Keratinocyte (primary cell): Measurements from ENCODE around the gene CFAP90. TPM values are rescaled to one million over a fixed set of nuclear protein-coding genes. Genes with fewer than 3 reads are reported as not detected.

ENCODE experiments used
- DNase-seq: peaks from one replicate; pipeline ENCODE4 v3.0.0-alpha.2; 2011; ENCODE audit warnings: low read depth, missing footprints, low spot score
- FAIRE-seq: peaks from 2 replicates; lab custom pipeline; 2011; peaks lifted over from hg19 to GRCh38; lab: Jason Lieb, UNC
- H2AFZ ChIP-seq: 2 replicates; pipeline ENCODE4 v1.6.0; 2012; ENCODE audit warnings: low read length, control low read depth, inconsistent platforms; ENCODE audit not compliant: control insufficient read depth
- H3K27ac ChIP-seq: 2 replicates; pipeline ENCODE4 v1.5.1; 2011; ENCODE audit warnings: low read length; ENCODE audit not compliant: control insufficient read depth, insufficient read depth
- H3K27me3 ChIP-seq: 3 replicates; pipeline ENCODE4 v1.6.0; 2011; ENCODE audit warnings: low read length; ENCODE audit not compliant: control insufficient read depth, insufficient read depth; ENCODE audit errors: extremely low read depth
- H3K36me3 ChIP-seq, 2 experiments: 2 replicates in 1 of 2; 3 replicates in 1 of 2; pipeline ENCODE4 v1.5.1; 2011; ENCODE audit warnings: low read length in 2 of 2, mild to moderate bottlenecking in 1 of 2; ENCODE audit not compliant: control insufficient read depth in 2 of 2, insufficient read depth in 2 of 2; ENCODE audit errors: extremely low read depth in 1 of 2
- H3K4me1 ChIP-seq: 3 replicates; pipeline ENCODE4 v1.5.1; 2011; ENCODE audit warnings: low read length; ENCODE audit not compliant: control insufficient read depth, insufficient read depth; ENCODE audit errors: extremely low read depth
- H3K4me2 ChIP-seq: 3 replicates; pipeline ENCODE4 v1.6.0; 2011; ENCODE audit warnings: low read depth, low read length; ENCODE audit not compliant: control insufficient read depth, insufficient read depth; ENCODE audit errors: extremely low read depth
- H3K4me3 ChIP-seq, 3 experiments: fragments of 200-600 bp in 1 of 3; sonication (generic) in 1 of 3; 2 replicates in 2 of 3; 3 replicates in 1 of 3; pipeline ENCODE4 v1.5.1; 2011 to 2016; ENCODE audit warnings: low read length in 3 of 3, mild to moderate bottlenecking in 3 of 3, control low read depth in 2 of 3, inconsistent platforms in 1 of 3, low read depth in 1 of 3, mixed read lengths in 1 of 3, mixed run types in 1 of 3, moderate library complexity in 1 of 3; ENCODE audit not compliant: control insufficient read depth in 2 of 3, insufficient read depth in 2 of 3; ENCODE audit errors: extremely low read depth in 1 of 3
- H3K79me2 ChIP-seq: 2 replicates; pipeline ENCODE4 v1.6.0; 2012; ENCODE audit warnings: low read length; ENCODE audit not compliant: control insufficient read depth, insufficient read depth
- H3K9ac ChIP-seq: 3 replicates; pipeline ENCODE4 v1.6.0; 2011; ENCODE audit warnings: low read length; ENCODE audit not compliant: control insufficient read depth, insufficient read depth; ENCODE audit errors: extremely low read depth
- H3K9me1 ChIP-seq: 3 replicates; pipeline ENCODE4 v1.6.0; 2011; ENCODE audit warnings: low read length; ENCODE audit not compliant: control insufficient read depth, insufficient read depth; ENCODE audit errors: extremely low read depth
- H3K9me3 ChIP-seq: 2 replicates; pipeline ENCODE4 v1.5.1; 2012; ENCODE audit warnings: low read depth, low read length; ENCODE audit not compliant: control insufficient read depth
- H4K20me1 ChIP-seq: 3 replicates; pipeline ENCODE4 v1.6.0; 2011; ENCODE audit warnings: low read length; ENCODE audit not compliant: control insufficient read depth, insufficient read depth; ENCODE audit errors: extremely low read depth
- EZH2 ChIP-seq: IDR thresholded peaks from one replicate; pipeline ENCODE4 v1.6.1; 2012; ENCODE audit warnings: inconsistent platforms, mild to moderate bottlenecking, low read length, moderate library complexity
- dilution Hi-C: fragments of 300-500 bp; cut with MboI; formaldehyde crosslinking; loops from one replicate; pipeline ENCODE4 v1.7.0; 2020; ENCODE audit warnings: low sequenced_read_pairs; ENCODE audit not compliant: extremely low pct_ligation_motif_present
- polyA plus RNA-seq, 5 experiments: library from polyadenylated mRNA; depleted of rRNA in 3 of 5; stranded (reverse) in 3 of 5; stranded (forward) in 1 of 5; unstranded in 1 of 5; fragments of >200 nt; gene quantifications; 1 replicate in 1 of 5; 2 replicates in 3 of 5; 3 replicates in 1 of 5; pipeline versions ENCODE4 v1.2.1 to v1.2.3, GENCODE V29; 2011 to 2012; ENCODE audit warnings: missing spikeins in 2 of 5, low read depth in 1 of 5, low replicate concordance in 1 of 5
- TF ChIP-seq, protein P1 (sequence below), 3 experiments: IDR thresholded peaks in 1 of 3; conservative IDR thresholded peaks in 1 of 3; optimal IDR thresholded peaks in 1 of 3; 2 replicates in 2 of 3; 3 replicates in 1 of 3; pipeline versions ENCODE3 to v1.5.1; 2011; ENCODE audit warnings: low read length in 3 of 3, mild to moderate bottlenecking in 3 of 3, moderate library complexity in 2 of 3, control low read depth in 1 of 3, inconsistent platforms in 1 of 3; ENCODE audit not compliant: insufficient read depth in 2 of 3; ENCODE audit errors: extremely low read depth in 1 of 3

Gene CFAP90
- polyA plus RNA-seq, 1 donor (not counting 4 experiments of a cell fraction or from before 2014, with no cell fraction given), result not detected

DNA sequence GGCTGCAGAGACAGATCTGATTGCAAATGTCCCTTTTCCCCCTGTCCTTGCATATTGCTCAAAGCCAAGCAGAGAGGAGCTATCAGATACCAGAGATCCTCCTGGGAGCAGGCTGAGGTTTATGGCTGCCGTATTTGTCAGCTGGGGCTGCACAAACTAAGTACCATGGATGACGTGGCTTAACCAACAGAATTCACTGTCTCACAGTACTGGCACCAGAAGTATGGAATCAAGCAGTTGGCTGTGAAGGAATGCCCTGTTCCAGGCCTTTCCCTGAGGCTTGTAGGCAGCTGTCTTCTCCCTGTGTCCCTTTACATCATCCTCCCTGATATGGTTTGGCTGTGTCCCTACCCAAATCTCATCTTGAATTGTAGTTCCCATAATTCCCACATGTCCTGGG is 2.6 kb downstream of the CFAP90 start:
- no peaks in the 10 kb centered on the region for H3K79me2 ChIP-seq
- no peak overlapping the region for H2AFZ ChIP-seq
- TF ChIP-seq, protein P1, sequence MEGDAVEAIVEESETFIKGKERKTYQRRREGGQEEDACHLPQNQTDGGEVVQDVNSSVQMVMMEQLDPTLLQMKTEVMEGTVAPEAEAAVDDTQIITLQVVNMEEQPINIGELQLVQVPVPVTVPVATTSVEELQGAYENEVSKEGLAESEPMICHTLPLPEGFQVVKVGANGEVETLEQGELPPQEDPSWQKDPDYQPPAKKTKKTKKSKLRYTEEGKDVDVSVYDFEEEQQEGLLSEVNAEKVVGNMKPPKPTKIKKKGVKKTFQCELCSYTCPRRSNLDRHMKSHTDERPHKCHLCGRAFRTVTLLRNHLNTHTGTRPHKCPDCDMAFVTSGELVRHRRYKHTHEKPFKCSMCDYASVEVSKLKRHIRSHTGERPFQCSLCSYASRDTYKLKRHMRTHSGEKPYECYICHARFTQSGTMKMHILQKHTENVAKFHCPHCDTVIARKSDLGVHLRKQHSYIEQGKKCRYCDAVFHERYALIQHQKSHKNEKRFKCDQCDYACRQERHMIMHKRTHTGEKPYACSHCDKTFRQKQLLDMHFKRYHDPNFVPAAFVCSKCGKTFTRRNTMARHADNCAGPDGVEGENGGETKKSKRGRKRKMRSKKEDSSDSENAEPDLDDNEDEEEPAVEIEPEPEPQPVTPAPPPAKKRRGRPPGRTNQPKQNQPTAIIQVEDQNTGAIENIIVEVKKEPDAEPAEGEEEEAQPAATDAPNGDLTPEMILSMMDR (optimal IDR thresholded peaks at IDR 0.05 in 1 of 3, IDR thresholded peaks at IDR 0.05 in 1 of 3, conservative IDR thresholded peaks at IDR 0.05 in 1 of 3; ENCODE audit: extremely low read depth in 1 of 3, insufficient read depth in 2 of 3, low read length in 3 of 3), result no peak
- no peak for TF ChIP-seq EZH2
- H3K27ac ChIP-seq, result no peak overlapping the region
- no peak for FAIRE-seq
- H3K27me3 ChIP-seq, result peaks cover 30% of the 10 kb centered on the region
- H3K4me3 ChIP-seq, result no peak overlapping the region
- dilution Hi-C loops, result no loop called here
- DNase-seq, result no peak
- no peaks in the 10 kb centered on the region for H3K36me3 ChIP-seq
- H3K4me2 ChIP-seq, result no peak overlapping the region
- no peaks in the 10 kb centered on the region for H3K9me1 ChIP-seq
- H3K9ac ChIP-seq, result no peak overlapping the region
- H3K4me1 ChIP-seq, result no peaks in the 10 kb centered on the region
- no peaks in the 10 kb centered on the region for H3K9me3 ChIP-seq
- no peaks in the 10 kb centered on the region for H4K20me1 ChIP-seq

DNA sequence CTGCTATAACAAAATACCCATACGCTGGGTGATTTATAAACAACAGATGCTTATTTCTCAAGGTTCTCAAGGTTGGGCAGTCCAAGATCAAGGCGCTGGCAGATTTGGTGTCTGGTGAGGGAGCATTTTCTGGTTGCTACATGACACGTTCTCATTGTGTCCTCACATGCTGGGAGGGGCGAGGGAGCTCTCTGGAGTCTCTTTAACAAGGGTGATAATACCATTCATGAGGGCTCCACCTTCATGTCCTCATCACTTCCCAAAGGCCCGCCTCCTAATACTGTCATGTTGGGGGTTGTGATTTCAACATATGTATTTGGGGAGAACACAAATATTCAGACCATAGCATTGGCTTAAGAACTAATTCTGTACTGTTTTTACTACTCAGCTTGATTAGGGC is 4.6 kb downstream of the CFAP90 start:
- Histone ChIP-seq H3K4me1 (no peaks in the 10 kb centered on the region), H2AFZ (no peak overlapping the region), H3K4me3 (no peak overlapping the region), H3K36me3 (no peaks in the 10 kb centered on the region), H4K20me1 (no peaks in the 10 kb centered on the region), H3K9me3 (no peaks in the 10 kb centered on the region), H3K79me2 (no peaks in the 10 kb centered on the region), H3K4me2 (no peak overlapping the region), H3K27me3 (peaks cover 20% of the 10 kb centered on the region), H3K27ac (no peak overlapping the region), H3K9ac (no peak overlapping the region), H3K9me1 (no peaks in the 10 kb centered on the region)
- FAIRE-seq, result no peak
- TF ChIP-seq EZH2, result no peak
- TF ChIP-seq, protein P1 (optimal IDR thresholded peaks at IDR 0.05 in 1 of 3, IDR thresholded peaks at IDR 0.05 in 1 of 3, conservative IDR thresholded peaks at IDR 0.05 in 1 of 3; ENCODE audit: extremely low read depth in 1 of 3, insufficient read depth in 2 of 3, low read length in 3 of 3), result no peak
- dilution Hi-C loops, result no loop called here
- no peak for DNase-seq
